Body of pancreas (tissue), 4 donors: ENCODE data around the gene HES4.

ENCODE experiments used
- POLR2A ChIP-seq, 3 donors: fragments of 450-650 bp; IDR thresholded peaks; one replicate each; pipeline ENCODE4 v1.6.1; 2016; ENCODE audit warnings: antibody characterized with exemption in 3 of 3, mild to moderate bottlenecking in 2 of 3
- TF ChIP-seq, protein P1 (sequence below), 7 experiments: fragments of 450-650 bp in 4 of 7; fragments of 200-600 bp in 3 of 7; sonication (generic) in 3 of 7; IDR thresholded peaks; one replicate each; pipeline ENCODE4 v1.5.1; 2016 to 2019; ENCODE audit warnings: antibody characterized with exemption in 7 of 7

DNA sequence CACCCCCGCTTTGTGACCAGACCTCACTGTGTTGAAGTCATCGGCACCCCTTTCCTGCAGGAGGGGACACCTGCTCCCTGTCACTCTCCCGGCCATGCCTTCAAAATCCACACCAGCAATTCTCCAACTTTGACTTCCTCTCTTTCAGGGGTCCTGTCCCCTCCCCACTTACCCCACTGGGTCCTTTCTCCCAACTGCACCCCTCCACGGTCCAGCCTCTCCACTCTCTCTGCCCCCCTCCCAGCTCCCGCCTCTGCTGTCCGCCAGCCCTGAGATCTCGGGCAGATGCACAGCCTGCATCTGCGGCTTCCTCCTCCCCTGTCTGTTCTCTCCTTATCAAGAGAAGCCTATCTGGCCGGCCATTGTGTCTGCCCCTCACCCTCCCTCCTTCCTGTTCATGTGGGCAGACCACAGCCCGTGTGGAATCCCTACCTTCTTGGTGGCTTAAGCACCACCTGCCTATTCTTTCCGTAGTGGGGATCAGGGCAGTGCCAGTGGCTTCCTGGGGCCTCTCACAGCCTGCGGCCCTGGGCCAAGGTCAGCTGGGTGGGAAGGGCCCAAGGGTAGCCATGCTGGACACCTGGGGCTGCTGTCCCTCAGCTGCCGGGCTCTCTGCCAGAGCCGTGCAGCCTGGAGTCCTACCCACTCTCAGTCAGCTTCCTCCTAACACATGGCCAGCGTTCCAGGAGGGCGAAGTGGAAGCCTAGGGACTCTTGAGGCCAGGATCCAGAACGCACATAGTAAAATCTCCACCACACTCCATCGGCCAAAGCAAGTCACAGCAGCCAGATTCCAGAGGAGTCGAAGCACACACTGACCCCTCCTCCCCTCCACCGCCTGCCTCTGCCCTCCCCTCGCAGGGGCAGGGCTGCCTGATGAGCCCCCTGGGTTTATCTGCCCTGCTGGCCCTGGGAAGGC, 5.1 kb upstream of the HES4 start:
- no peak for TF ChIP-seq POLR2A (IDR thresholded peaks at IDR 0.05)
- TF ChIP-seq, protein P1, sequence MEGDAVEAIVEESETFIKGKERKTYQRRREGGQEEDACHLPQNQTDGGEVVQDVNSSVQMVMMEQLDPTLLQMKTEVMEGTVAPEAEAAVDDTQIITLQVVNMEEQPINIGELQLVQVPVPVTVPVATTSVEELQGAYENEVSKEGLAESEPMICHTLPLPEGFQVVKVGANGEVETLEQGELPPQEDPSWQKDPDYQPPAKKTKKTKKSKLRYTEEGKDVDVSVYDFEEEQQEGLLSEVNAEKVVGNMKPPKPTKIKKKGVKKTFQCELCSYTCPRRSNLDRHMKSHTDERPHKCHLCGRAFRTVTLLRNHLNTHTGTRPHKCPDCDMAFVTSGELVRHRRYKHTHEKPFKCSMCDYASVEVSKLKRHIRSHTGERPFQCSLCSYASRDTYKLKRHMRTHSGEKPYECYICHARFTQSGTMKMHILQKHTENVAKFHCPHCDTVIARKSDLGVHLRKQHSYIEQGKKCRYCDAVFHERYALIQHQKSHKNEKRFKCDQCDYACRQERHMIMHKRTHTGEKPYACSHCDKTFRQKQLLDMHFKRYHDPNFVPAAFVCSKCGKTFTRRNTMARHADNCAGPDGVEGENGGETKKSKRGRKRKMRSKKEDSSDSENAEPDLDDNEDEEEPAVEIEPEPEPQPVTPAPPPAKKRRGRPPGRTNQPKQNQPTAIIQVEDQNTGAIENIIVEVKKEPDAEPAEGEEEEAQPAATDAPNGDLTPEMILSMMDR (IDR thresholded peaks at IDR 0.05), result no peak
